Measurements from ENCODE around the gene SLC6A11. TPM values are rescaled to one million over a fixed set of nuclear protein-coding genes. Genes with fewer than 3 reads are reported as not detected.

SLC6A11 gene
- total and polyA plus RNA-seq, 9 donors, result under 0.01 to 0.33 (median 0.07) TPM; not detected in 2

- Histone ChIP-seq H3K4me1 (ENCODE audit: insufficient read depth) (peaks cover 8% of the 10 kb centered on the region), H3K27me3 (no peaks in the 10 kb centered on the region), H3K27ac (peak overlapping the region in 1 of 2 donors; percentile 38), H3K9me3 (no peaks in the 10 kb centered on the region), H3K4me3 (no peak overlapping the region), H3K36me3 (no peaks in the 10 kb centered on the region)
- intact Hi-C loops (cut with DNase I), result no loop called here
- TF ChIP-seq CTCF (IDR thresholded peaks at IDR 0.05) (no peak), POLR2A (IDR thresholded peaks at IDR 0.05) (no peak), EP300 (IDR thresholded peaks at IDR 0.05) (no peak)
- no peak for DNase-seq
- WGBS, 3 donors, result 31 to 49% (median 48%) methylated on average over 4 of the region's 4 CpGs
Measured at GRCh38 chr3:10956531-10956930, 140.5 kb downstream of the SLC6A11 start.

- Histone ChIP-seq H3K36me3 (no peaks in the 10 kb centered on the region), H3K9me3 (no peaks in the 10 kb centered on the region), H3K4me1 (ENCODE audit: insufficient read depth) (peaks cover 8% of the 10 kb centered on the region), H3K27ac (no peak overlapping the region), H3K4me3 (no peak overlapping the region), H3K27me3 (no peaks in the 10 kb centered on the region)
- 20 to 28% (median 22%) methylated on average over 6 of the region's 6 CpGs for WGBS, 3 donors
- intact Hi-C loops (cut with DNase I), result no loop called here
- DNase-seq, result peak in 1 of 5 donors; percentile 23
- no peak for TF ChIP-seq EP300 (IDR thresholded peaks at IDR 0.05)
- TF ChIP-seq POLR2A (IDR thresholded peaks at IDR 0.05), result no peak
- no peak for TF ChIP-seq CTCF (IDR thresholded peaks at IDR 0.05)
Measured at GRCh38 chr3:10956986-10957385, 141.0 kb downstream of the SLC6A11 start.

- Histone ChIP-seq H3K4me1 (ENCODE audit: insufficient read depth) (peaks cover 8% of the 10 kb centered on the region), H3K27ac (no peak overlapping the region)
- intact Hi-C loops (cut with DNase I), result no loop called here
Measured at GRCh38 chr3:10957976-10958749, 142.1 kb downstream of the SLC6A11 start.

GRCh38 chr3:10960255-10960654 is 144.2 kb downstream of the SLC6A11 start:
- Histone ChIP-seq H3K4me3 (no peak overlapping the region), H3K27me3 (no peaks in the 10 kb centered on the region), H3K27ac (no peak overlapping the region), H3K4me1 (ENCODE audit: insufficient read depth) (peaks cover 8% of the 10 kb centered on the region), H3K36me3 (no peaks in the 10 kb centered on the region), H3K9me3 (no peaks in the 10 kb centered on the region)
- intact Hi-C loops (cut with DNase I), result no loop called here
- no peak for TF ChIP-seq POLR2A (IDR thresholded peaks at IDR 0.05)
- TF ChIP-seq EP300 (IDR thresholded peaks at IDR 0.05), result no peak
- TF ChIP-seq CTCF (IDR thresholded peaks at IDR 0.05), result no peak
- DNase-seq, result no peak
- 85 to 91% (median 88%) methylated on average over 6 of the region's 6 CpGs for WGBS, 3 donors

More at GRCh38 chr3:10957976-10958749, 142.1 kb downstream of the SLC6A11 start:
- no peak for TF ChIP-seq CTCF (IDR thresholded peaks at IDR 0.05)
- 74 to 86% (median 79%) methylated on average over 17 of the region's 17 CpGs for whole genome bisulfite sequencing, 3 donors
- no peaks in the 10 kb centered on the region for H3K27me3 ChIP-seq
- no peaks in the 10 kb centered on the region for H3K9me3 ChIP-seq
- no peaks in the 10 kb centered on the region for H3K36me3 ChIP-seq
- no peak overlapping the region for H3K4me3 ChIP-seq
- DNase-seq, result no peak
